Right hindlimb (tissue), 1 donor: ENCODE results near the gene CHL1.
A peak's percentile ranks its signal among the peaks of the same experiment; 100 is the strongest.

Experiments
- DNase-seq: peaks from one replicate; pipeline ENCODE4 v3.0.0-alpha.2; 2018

The CHL1 gene

DNA sequence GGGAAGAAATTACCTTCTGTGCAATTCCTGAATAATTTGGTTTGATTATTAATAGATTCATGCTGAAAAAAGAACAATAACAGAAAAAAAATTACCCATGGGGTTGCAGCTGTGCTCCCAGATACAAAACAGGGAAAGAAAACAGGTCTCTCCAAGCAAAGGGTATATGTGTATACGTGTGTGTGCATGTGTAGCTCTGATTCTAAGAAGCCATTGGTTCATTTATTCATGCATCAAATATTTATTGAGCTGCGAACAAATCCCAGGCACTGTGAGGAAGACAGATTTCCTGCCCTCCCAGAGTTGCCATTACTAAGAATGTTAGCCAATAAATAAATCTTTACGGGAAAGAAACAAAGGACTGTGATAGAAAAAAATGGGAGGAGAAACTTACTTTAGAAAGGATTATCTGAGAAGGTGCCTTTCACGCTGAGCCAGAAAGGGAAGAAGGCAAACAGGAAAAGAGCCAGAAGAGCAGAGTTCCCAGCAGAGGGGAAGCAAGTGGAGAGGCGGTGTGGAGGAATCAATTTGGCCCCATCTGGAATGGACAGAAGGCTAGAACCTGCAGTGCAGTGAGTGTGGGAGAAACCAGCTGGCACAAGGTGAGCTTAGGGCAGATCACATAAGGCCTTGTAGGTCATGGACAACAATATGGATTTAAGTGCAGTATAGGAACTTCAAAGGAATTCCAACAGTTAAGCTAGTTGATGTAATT, 20.7 kb downstream of the CHL1 start:
- DNase-seq = no peak

DNA sequence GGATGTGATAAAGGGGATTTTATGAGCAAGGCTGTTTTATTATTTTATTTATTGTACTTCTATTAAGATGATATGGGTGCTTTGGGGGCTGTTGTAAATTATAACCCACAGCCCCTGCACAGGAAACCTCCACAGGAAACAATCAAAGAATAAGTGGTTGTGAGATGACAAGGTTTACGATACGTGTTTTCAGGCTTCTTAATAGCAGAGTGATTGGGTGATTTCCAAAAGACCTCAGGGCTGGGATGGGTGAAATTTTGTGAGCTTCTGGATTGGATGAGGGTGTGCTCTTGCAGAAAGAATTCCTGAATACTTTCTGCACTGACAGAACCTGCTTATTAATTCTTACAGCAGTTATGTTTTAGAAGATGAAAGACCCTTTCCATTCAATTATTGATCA, 21.4 kb downstream of the CHL1 start:
- DNase-seq = no peak

DNA sequence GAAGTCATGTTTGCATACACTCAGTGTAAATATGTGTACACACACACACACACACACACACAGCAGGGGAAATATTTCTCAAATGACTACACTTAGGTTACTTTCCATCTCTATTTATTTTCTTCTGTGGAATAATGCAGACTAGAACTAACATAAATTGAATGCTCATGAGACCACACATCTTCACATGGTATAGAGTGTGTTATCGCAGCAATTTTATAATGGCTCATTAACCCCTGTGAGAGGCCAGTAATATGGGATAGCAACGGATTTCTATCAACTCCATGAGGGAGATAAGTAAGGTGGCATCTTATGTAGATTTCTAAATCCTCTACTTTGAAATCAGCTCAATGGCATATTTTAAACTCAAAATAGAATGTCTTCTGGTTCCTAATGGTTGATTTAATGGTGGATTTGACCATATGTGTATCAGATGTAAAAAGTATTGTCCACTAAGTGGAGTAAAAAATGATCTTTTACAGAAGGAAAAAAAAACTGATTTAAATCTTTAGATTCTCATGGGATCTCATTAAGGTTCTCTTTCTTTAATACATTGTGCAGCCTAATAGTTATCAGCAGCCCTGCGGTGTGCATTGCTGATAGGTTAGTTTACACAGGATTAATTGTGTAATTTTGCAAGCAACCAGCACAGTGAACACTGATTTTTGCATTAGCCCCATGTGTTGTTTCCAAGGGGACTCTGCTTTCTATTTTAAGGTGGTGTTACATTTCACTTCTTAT, 32.0 kb downstream of the CHL1 start:
- DNase-seq = no peak

DNA sequence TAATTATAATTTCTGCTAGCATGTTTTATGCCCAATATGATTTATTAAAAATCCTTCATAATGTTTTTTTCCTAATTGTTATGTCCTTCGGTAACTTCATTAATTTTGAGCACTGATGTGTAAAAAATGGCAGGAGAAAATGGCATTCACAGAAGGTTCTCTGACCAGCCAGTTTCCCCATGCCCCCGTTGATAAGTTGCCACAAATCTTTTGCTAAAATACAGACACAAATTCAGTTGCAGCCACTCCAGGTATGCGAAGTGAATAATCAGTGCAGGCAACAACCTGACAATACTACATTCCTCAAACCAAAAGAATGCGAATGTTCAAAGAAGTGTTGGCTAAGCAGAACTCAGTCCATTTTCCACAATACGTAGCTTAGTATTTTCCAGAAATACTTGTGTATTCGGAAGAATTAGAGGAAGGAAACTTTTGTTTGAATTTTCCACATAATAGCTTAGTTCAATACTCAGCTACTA, 32.7 kb downstream of the CHL1 start:
- DNase-seq = no peak

DNA sequence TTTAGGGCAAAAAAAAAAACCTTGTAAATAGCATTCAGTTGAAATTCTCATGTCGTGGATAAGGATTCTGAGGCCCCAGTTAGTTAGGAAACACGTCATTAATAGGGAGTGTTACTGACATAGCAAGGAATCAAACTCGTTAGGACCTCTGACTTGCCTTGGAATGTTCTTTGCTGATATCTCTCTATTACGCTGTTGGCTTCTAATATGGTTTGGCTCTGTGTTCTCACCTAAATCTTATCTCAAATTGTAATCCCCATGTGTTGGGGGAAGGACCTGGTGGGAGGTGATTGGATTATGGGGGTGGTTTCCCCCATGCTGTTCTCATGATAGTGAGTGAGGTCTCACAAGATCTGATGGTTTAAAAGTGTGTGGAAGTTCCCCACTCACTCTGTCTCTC, 40.3 kb downstream of the CHL1 start:
- DNase-seq = no peak

DNA sequence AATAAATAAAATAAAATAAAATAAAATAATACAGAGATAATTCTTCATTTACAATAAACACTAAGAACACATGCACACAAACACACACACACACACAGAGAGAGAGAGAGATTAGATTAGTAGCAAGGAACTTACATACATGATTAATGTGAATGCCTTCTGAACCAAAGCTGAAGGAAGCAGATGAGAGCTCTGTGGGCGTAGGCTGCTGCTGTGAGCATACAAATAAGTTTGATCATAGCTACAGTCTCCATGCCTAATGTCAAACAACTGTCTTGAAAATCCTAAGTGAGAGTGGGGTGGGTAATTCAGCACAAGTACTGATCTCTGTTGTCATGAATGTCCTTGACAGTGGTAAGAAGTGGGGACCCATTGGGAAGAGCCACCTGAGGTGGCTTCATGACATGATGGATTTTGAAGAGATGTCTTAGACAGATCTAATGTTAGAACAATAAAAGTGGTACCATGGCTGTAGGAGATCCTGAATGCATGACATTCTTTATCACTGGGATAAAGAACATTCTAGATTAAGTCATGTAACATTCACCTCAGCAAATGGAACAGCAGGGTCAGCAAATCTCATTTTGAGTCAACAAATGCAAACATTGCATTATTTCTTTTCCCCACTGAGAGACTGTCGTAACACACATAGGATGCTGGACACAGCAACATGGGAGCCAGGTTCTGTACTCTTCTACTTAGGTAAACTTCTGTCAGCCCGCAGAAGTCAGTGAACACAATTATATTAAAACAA, 46.2 kb downstream of the CHL1 start:
- DNase-seq = no peak

DNA sequence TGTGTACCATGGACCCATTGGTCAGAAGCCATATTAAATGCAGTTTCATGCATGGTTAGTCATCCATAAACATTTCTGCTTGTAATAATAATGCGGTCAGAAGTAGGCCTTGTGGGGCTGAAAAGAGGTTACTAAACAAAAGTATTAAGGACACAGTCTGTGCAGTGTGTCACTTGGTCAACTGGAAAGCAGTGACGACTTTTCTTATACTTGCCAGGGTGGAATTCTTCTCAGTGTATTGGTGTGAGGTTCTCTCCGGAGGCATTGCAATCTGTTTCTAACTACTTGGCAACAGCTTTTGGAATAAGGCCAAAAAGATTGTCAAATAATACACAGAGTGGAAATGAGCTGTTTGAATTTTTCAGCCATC, 46.8 kb downstream of the CHL1 start:
- no peak for DNase-seq

DNA sequence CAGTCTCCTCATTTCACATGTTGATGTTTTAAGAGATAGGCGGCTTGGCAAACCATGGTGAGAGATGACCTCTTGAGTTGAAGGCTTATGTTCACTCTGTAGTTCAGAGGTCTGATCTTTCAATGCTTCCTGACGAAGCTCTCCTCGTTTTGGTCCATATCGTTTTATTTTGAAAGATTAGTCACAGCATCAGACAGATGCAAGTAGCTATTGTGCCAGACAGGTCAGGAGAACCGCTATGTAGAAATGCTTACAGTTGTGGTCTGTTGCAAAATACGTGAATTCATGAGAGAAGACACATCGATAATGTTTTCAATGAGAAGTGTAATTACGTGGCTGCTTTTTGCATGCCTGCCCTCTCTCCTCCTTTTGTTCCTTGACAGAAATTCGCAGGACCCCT, 47.5 kb downstream of the CHL1 start:
- no peak for DNase-seq

DNA sequence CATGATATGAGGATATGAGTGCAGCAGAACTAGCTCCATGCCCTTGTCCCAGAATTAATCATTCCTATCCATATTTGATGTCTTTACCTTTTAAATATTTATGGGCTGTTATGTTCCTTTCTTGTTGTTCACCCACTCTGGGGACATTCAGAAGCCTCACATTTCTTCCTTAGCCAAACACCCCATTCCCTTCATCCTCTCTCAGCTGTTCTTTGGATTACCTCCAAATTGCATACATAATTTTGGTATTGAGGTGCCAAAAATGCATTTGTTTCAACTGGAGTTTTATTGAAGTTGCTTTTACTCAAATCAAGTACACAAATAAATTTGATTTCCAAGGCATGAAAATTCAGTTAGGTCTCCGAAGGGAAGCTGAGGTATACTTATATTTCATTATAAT, 51.4 kb downstream of the CHL1 start:
- no peak for DNase-seq

DNA sequence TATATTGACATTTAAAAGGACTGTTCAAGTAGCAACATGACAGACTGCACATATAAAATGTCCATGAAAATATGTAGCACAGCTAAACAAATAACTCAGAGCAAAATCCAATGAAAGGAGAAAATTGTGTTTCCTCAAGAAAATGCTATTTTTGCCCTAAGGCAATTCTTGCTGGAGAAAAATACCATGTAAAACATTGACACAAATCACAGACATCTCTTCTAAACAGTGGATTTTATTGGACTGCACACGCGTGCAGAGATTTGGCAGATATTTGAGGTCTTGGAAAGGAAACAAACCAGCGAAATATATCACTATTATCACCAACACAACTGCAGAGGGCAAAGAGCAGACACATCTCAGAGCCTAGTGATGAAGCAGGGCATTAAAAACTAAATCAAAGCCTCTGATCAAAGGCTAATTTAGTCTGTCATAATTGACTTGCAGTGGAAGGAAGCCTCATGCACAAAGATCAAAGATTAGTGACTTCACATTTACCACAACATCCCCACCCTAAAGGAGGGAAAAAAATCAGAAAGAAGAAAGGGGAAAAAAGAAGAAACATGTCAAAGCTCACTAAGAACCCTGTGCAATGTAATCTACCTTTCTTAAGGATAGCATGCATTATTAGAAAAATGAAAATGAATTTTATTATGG, 52.4 kb downstream of the CHL1 start:
- DNase-seq = no peak

DNA sequence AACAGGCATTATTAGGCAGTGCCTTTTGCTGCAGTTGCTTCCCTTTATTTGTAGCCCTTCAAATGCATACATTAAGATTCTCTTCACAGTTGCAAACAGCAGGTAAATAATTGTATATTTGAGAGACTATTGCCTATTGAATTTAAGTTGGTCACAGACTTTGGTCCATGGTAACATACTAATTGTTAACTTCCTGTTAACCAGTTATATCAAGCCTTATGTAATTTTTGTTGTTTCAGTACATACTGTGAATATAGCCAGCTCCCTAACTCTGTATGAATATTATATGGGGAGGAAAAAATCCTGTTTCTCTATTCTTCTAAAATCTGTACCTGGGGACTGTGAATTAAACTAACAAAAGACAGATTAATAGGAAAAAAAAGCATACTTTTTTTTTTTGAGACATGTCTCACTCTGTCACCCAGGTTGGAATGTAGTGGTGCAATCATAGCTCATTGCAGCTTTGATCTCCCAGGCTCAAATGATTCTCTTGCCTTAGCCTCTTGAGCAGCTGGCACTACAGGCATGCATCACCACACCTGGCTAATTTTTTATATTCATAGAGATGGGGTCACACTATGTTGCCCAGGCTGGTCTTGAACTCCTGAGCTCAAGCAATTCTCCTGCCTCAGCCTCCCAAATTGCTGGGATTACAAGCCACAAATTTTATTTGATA, 53.2 kb downstream of the CHL1 start:
- DNase-seq = no peak

DNA sequence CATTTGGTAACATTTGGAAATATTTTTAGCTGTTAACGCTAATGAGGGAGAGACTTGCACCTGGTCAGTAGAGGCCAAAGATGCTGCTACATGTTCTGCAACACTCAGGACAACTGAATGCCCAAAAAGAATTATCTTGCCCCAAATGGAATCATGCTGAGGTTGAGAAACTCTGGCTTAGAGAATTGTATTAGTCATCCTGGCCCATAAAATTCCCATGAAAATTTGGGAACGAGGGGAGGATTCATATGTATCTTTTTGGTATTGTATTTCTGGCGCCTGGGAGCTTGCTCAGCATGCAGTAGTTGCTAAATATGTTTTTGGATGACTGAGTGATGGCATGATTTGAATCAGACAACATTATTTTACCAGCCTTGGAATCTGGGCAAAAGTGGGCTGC, 59.9 kb downstream of the CHL1 start:
- no peak for DNase-seq

DNA sequence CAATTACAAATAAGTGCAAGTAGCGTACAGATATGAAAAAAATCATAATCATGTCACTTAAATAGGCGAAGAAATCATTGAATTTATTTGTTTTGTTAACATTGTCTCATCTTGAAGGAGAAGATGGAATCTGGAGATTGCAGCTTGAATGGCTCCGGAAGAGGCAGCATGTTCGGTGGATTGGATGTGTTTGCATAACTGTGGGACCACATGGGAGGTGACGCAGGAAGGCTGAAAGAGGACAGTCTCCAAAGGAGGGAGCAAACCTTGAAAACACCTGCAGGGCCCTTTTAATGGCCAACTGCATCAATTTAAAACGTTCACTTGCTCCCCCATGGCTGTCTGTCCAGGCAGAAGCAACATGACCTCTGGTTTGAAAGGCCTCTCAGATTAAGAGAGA, 61.3 kb downstream of the CHL1 start:
- DNase-seq = no peak

DNA sequence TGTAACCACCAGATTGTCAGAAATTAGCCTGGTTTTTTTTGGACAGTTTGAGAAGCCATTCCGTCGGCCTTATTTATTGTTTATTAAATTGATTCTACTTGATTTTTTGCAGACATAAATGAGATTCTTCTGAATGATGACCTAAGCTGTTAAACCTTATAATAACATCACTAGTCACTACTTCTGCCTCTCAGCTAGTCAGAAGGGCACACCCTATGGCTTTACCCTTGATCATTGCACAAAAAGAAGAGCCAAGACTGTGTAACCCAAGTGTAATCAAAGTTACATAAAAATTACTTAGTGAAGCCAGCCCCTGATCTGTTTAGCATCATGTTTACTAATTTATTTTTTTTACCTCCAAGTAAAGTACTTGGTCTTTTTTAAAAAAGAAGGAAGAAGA, 64.3 kb downstream of the CHL1 start:
- DNase-seq = no peak

DNA sequence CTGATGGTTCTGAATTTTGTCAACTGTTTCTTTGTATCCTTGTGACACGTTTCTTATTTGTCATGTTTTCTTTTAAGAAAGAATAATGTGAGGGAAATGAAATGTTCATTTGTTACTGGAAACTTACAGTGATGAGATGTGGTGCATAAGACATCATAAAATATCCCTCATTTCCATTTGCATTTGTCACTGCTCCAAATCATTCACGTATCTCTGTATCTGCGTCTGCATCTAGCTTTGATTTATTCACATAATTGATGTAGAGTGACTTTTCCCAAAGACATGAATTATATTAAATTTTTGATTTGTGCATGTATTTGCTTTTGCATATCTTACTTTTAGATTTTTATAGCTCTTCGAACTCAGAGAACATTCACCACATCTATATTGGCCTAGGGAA, 66.8 kb downstream of the CHL1 start:
- DNase-seq = no peak

DNA sequence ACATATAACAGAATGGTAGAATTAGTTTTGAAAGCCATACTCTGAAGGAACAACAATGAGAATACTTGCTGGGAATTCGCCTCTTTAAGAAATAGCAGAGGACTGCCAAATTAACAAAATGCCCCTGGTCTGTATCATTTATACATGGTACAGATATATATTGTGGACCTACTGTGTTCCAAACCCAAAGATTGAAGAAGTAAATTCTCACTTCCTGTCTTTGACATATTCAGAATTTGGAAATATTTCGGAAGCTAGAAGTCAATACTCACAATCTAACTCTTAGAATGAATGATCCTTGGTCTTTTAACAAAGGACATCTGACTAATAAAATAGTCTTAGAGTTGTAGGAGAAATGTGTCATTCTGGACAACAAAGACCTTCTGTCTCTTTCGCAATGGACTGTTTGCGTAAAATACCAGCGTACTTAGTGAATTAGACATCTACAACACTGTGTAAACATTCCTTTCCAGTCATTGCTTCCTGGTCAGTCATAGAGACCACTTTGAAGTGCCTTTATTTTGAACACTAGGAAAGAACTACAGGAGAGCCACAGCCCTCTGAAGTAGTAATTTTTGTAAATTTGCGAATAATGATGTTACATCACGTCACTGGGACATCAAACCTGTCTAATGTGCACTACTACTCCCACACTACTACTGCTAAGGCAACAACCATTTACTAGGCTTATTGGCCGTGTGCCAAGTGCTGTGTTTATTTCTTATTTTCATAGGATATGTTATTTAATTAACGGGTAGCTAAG, 68.0 kb downstream of the CHL1 start:
- no peak for DNase-seq

DNA sequence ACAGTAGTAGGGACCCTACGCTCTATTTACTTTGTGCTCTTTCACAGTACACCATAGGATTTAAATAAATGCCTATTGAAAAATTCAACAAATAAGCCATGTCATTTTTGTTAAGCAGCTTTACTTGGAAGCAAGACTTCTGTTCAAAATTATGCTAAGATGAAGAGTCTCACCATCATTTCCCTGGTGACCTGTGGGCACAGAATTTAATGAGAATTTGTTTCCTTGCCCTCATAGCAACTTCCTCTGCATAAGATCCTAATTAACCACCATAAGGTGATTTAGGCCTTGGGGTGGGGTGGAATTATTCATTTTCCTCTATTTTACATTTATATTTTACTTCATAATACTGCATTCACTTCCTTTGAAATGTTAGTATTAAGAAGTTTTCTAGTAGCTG, 70.5 kb downstream of the CHL1 start:
- DNase-seq = no peak

DNA sequence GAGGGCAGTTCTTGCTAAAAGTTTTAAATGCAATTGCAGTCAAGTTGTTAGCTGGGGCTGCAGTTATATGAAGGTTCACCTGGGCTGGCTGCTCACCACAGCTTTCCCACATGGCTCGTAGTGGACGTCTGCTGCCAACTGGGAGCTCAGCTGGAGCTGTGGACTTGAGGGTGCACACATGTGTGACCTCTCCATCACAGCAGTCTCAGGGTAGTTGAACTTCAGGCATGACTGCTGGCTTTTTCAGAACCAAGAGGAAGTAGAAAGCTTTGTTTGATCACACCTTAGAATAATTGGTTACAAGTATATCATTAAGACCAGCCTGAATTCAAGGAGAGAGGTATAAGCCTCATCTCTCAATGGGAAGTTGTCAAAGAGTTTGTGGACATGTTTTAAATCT, 74.1 kb downstream of the CHL1 start:
- no peak for DNase-seq

DNA sequence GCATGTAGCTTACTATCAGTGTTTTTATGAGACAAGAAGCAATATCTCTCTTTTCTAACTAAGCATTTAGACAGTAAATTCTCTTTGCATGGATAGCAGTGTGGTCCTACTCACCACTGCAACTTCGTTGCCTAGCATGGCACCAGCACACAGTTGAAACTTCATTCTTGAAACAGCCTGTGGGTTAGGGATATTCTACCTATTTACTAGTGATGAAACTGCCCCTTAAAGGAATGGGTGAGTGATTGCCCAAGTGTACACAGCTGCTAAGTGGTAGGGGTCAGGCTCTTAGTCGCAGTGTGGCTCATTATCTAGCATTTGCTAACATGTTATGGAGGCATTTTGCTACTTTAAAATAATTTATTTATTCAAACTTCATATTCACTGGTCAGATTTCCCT, 78.4 kb downstream of the CHL1 start:
- DNase-seq = no peak

DNA sequence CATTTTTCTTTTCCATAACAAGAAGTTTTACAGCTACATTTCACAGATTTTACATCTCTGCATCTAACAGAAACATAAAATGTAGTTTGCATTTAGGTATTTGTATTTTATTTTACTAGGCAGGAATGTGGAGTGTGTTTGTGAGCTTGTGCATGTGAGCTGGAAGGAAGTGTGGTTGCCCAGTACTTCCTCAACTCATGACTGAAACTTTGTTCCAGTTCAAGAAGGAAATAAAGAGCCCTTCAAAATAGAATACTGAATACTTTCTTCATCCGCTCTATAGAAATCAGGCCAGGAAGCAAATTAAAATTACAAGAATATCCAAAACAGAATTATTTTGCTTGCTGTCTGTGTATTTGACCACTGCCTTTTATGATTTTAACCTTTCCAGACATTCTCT, 81.3 kb downstream of the CHL1 start:
- DNase-seq = no peak

DNA sequence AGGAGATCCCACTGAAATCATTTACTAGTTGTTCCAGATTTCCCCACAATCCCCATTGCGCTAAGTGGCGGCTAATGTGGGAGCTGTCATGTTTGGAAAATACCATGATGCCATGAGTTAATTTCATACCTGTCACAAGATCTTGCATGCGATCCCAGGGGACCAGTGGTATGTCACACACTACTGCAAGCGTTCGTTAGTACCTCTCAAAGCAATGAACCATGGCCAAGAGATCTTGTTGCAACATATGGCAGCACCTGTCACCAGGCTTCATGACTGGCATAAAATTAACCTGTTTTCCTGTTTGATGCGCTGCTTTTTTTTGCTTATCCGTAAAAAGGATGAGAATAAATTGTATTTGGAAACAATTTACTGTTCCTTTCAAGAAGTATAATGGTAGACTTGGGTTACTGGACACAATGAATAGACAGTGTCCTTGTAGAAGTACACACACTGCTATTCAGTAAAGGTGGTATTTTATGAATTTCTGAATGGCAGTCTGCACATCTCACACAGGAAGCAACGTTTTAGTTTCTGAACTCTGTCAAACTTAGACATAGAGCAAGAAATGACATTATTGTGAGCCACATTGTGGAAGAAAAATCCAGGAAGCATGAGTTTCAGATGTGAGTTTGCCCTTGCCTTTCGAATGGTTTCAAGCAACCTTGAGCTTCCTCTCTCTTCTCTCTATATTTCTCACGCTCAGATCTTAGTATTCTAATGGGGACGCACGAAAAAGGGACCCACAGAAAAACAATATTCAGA, 81.9 kb downstream of the CHL1 start:
- peak; percentile 16 for DNase-seq
